Measurements from ENCODE around the gene TLE3. TPM values are rescaled to one million over a fixed set of nuclear protein-coding genes. Genes with fewer than 3 reads are reported as not detected.

Gene TLE3
- total RNA-seq, 2 experiments from 2014 or later: 66.6 to 82.3 TPM

- Mint-ChIP-seq H3K9me3 (no peaks in the 10 kb centered on the region), H3K27ac (peak overlapping the region; percentile 19), H3K27me3 (peaks cover 42% of the 10 kb centered on the region), H3K36me3 (ENCODE audit: low read depth) (peaks cover under 1% of the 10 kb centered on the region), H3K4me1 (peaks cover 45% of the 10 kb centered on the region), H3K4me3 (no peak overlapping the region)
- POLR2A ChIA-PET: no interaction called here
- CTCF ChIA-PET: interaction anchor here (0.7 to 3.6 kb wide), 3 partner anchors 10 to 365 kb away, joined by 3 to 11 read pairs (median 3); no protein-coding TSS in a partner anchor
- DNase-seq: no peak
Measured at GRCh38 chr15:70101459-70102113, 3.9 kb upstream of the TLE3 start.

- peak; percentile 70 for DNase-seq
- H3K9me3 Mint-ChIP-seq: no peaks in the 10 kb centered on the region
- peaks cover 35% of the 10 kb centered on the region for H3K27me3 Mint-ChIP-seq
- ChIA-PET CTCF (interaction anchor here (0.6 to 3.6 kb wide), 5 partner anchors 9 to 380 kb away, joined by 3 to 11 read pairs (median 3); no protein-coding TSS in a partner anchor), POLR2A (no interaction called here)
- H3K4me3 Mint-ChIP-seq: peak overlapping the region; percentile 95
- H3K36me3 Mint-ChIP-seq (ENCODE audit: low read depth): peaks cover 3% of the 10 kb centered on the region
- peak overlapping the region; percentile 74 for H3K27ac Mint-ChIP-seq
- peaks cover 45% of the 10 kb centered on the region for H3K4me1 Mint-ChIP-seq
Measured at GRCh38 chr15:70100474-70101341, 3.0 kb upstream of the TLE3 start.

GRCh38 chr15:70099967-70100473, 2.3 kb upstream of the TLE3 start:
- POLR2A ChIA-PET: no interaction called here
- H3K27ac Mint-ChIP-seq: peak overlapping the region; percentile 100
- no peaks in the 10 kb centered on the region for H3K9me3 Mint-ChIP-seq
- H3K36me3 Mint-ChIP-seq (ENCODE audit: low read depth): peaks cover 6% of the 10 kb centered on the region
- peaks cover 33% of the 10 kb centered on the region for H3K27me3 Mint-ChIP-seq
- CTCF ChIA-PET: interaction anchor here (1.1 kb wide), 1 partner anchor 364 kb away, joined by 3 read pairs; no protein-coding TSS in a partner anchor
- DNase-seq: peak; percentile 32
- H3K4me3 Mint-ChIP-seq: peak overlapping the region; percentile 95
- peaks cover 48% of the 10 kb centered on the region for H3K4me1 Mint-ChIP-seq

GRCh38 chr15:70099167-70099966, 1.6 kb upstream of the TLE3 start:
- H3K4me3 Mint-ChIP-seq: peak overlapping the region; percentile 95
- H3K36me3 Mint-ChIP-seq (ENCODE audit: low read depth): peaks cover 12% of the 10 kb centered on the region
- peak overlapping the region; percentile 100 for H3K27ac Mint-ChIP-seq
- no peaks in the 10 kb centered on the region for H3K9me3 Mint-ChIP-seq
- ChIA-PET POLR2A (interaction anchor here (1.0 kb wide), 1 partner anchor 483 kb away, joined by 3 read pairs; no protein-coding TSS in a partner anchor), CTCF (interaction anchor here (1.0 to 1.4 kb wide), 3 partner anchors 9 to 365 kb away, joined by 3 to 6 read pairs (median 5); no protein-coding TSS in a partner anchor)
- peaks cover 55% of the 10 kb centered on the region for H3K4me1 Mint-ChIP-seq
- H3K27me3 Mint-ChIP-seq: peaks cover 28% of the 10 kb centered on the region
- DNase-seq: peak; percentile 100

GRCh38 chr15:70098461-70099166, 897 bp upstream of the TLE3 start:
- H3K27ac Mint-ChIP-seq: peak overlapping the region; percentile 97
- H3K36me3 Mint-ChIP-seq (ENCODE audit: low read depth): peaks cover 18% of the 10 kb centered on the region
- H3K4me3 Mint-ChIP-seq: peak overlapping the region; percentile 95
- ChIA-PET CTCF (interaction anchor here (0.6 to 1.5 kb wide), 6 partner anchors 9 to 645 kb away, joined by 3 to 6 read pairs (median 4); no protein-coding TSS in a partner anchor), POLR2A (interaction anchor here (0.7 to 1.3 kb wide), 3 partner anchors 12 to 519 kb away, joined by 3 to 5 read pairs (median 3); no protein-coding TSS in a partner anchor)
- DNase-seq: peak; percentile 36
- H3K4me1 Mint-ChIP-seq: peaks cover 61% of the 10 kb centered on the region
- H3K27me3 Mint-ChIP-seq: peaks cover 27% of the 10 kb centered on the region
- H3K9me3 Mint-ChIP-seq: no peaks in the 10 kb centered on the region

- POLR2A ChIA-PET: interaction anchor here (0.6 to 1.3 kb wide), 4 partner anchors 13 to 597 kb away, joined by 3 to 5 read pairs (median 4); no protein-coding TSS in a partner anchor
- Mint-ChIP-seq H3K4me3 (peak overlapping the region; percentile 88), H3K36me3 (ENCODE audit: low read depth) (peaks cover 24% of the 10 kb centered on the region), H3K9me3 (no peaks in the 10 kb centered on the region), H3K27ac (peak overlapping the region; percentile 97), H3K27me3 (peaks cover 23% of the 10 kb centered on the region), H3K4me1 (peaks cover 61% of the 10 kb centered on the region)
- DNase-seq: no peak
- CTCF ChIA-PET: interaction anchor here (0.7 to 1.5 kb wide), 8 partner anchors 8 to 644 kb away, joined by 3 to 6 read pairs (median 3); no protein-coding TSS in a partner anchor
Measured at GRCh38 chr15:70098153-70098460, 390 bp upstream of the TLE3 start.

- Mint-ChIP-seq H3K4me3 (peak overlapping the region; percentile 88), H3K9me3 (no peaks in the 10 kb centered on the region), H3K27ac (peak overlapping the region; percentile 97), H3K36me3 (ENCODE audit: low read depth) (peaks cover 35% of the 10 kb centered on the region), H3K27me3 (peaks cover 14% of the 10 kb centered on the region), H3K4me1 (peaks cover 63% of the 10 kb centered on the region)
- CTCF ChIA-PET: interaction anchor here (1.1 to 1.5 kb wide), 6 partner anchors 11 to 634 kb away, joined by 3 to 4 read pairs (median 3); no protein-coding TSS in a partner anchor
- no peak for DNase-seq
- POLR2A ChIA-PET: no interaction called here
Measured at GRCh38 chr15:70097063-70097320, 725 bp downstream of the TLE3 start.

GRCh38 chr15:70096215-70097062, 1.3 kb downstream of the TLE3 start:
- peaks cover 40% of the 10 kb centered on the region for H3K36me3 Mint-ChIP-seq (ENCODE audit: low read depth)
- H3K9me3 Mint-ChIP-seq: no peaks in the 10 kb centered on the region
- peak overlapping the region; percentile 91 for H3K27ac Mint-ChIP-seq
- H3K4me1 Mint-ChIP-seq: peaks cover 63% of the 10 kb centered on the region
- ChIA-PET CTCF (interaction anchor here (0.8 to 1.3 kb wide), 4 partner anchors 391 to 525 kb away, joined by 3 read pairs; no protein-coding TSS in a partner anchor), POLR2A (no interaction called here)
- peak overlapping the region; percentile 93 for H3K4me3 Mint-ChIP-seq
- DNase-seq: peak; percentile 51
- peaks cover 10% of the 10 kb centered on the region for H3K27me3 Mint-ChIP-seq

- Mint-ChIP-seq H3K4me3 (peak overlapping the region; percentile 93), H3K27me3 (peaks cover 3% of the 10 kb centered on the region), H3K27ac (peak overlapping the region; percentile 91), H3K9me3 (no peaks in the 10 kb centered on the region), H3K36me3 (ENCODE audit: low read depth) (peaks cover 48% of the 10 kb centered on the region), H3K4me1 (peaks cover 65% of the 10 kb centered on the region)
- DNase-seq: peak; percentile 19
- POLR2A ChIA-PET: no interaction called here
- CTCF ChIA-PET: interaction anchor here (0.8 to 1.3 kb wide), 5 partner anchors 372 to 524 kb away, joined by 3 read pairs; no protein-coding TSS in a partner anchor
Measured at GRCh38 chr15:70095408-70096214, 2.1 kb downstream of the TLE3 start.

GRCh38 chr15:70094690-70095311, 2.9 kb downstream of the TLE3 start:
- CTCF ChIA-PET: interaction anchor here (0.6 to 1.5 kb wide), 8 partner anchors 10 to 445 kb away, joined by 3 to 6 read pairs (median 4); no protein-coding TSS in a partner anchor
- Mint-ChIP-seq H3K27me3 (no peaks in the 10 kb centered on the region), H3K9me3 (no peaks in the 10 kb centered on the region), H3K4me1 (peaks cover 64% of the 10 kb centered on the region), H3K4me3 (peak overlapping the region; percentile 93), H3K36me3 (ENCODE audit: low read depth) (peaks cover 57% of the 10 kb centered on the region), H3K27ac (peak overlapping the region; percentile 71)
- DNase-seq: peak; percentile 25
- POLR2A ChIA-PET: no interaction called here

All from activated CD4-positive, alpha-beta T cell treated with anti-CD3 and anti-CD28 coated beads, Interleukin-2, amount 10 ng/mL, durations not matched to agents 7 days and 5 days (primary cell).